ENCODE measurements around the gene RWDD3.

DNA sequence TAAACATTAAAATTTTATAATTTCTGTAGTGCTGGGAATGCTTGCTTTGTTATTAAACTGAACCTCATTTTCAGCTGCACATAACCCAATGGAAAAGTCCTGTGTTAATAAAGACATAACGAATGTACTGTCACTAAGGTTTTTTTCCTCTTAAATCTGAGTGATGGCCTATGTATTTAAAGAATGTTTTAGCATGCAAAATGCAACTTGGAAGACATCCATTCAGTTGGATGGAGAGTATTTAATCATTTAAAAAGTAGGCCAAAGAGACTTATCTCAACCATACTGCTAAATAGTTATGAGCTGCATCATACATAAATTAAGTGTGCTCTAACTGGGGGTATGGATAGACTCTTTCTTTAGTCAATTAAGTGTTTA is 48.5 kb downstream of the RWDD3 start:
- TF ChIP-seq CTCF (IDR thresholded peaks at IDR 0.05) (no peak), POLR2A (IDR thresholded peaks at IDR 0.05) (no peak)
